ENCODE measurements around the gene SRSF2. TPM values are rescaled to one million over a fixed set of nuclear protein-coding genes. Genes with fewer than 3 reads are reported as not detected.

Gene SRSF2
- total RNA-seq, 1 experiment from 2014 or later, result 376 TPM

Other genes with a start within 250 kb of the SRSF2 start
- gene RHBDF2, start 235.9 kb downstream of the SRSF2 start, total RNA-seq (2014; rRNA removed; shearing (Covaris generic)), result 5.8 and 9.2 TPM in 2 replicates
- gene CYGB, start 199.6 kb downstream of the SRSF2 start, total RNA-seq (2014; rRNA removed; shearing (Covaris generic)), result 4.4 and 5.2 TPM in 2 replicates
- 0.13 TPM in 1 of 2 replicates, not detected in the other for gene PRCD, start 197.3 kb downstream of the SRSF2 start, total RNA-seq (2014; rRNA removed; shearing (Covaris generic))
- 0.84 TPM in 1 of 2 replicates, not detected in the other for gene ST6GALNAC2, start 151.5 kb downstream of the SRSF2 start, total RNA-seq (2014; rRNA removed; shearing (Covaris generic))
- gene ST6GALNAC1, start 93.6 kb downstream of the SRSF2 start, total RNA-seq (2014; rRNA removed; shearing (Covaris generic)), result not detected in 2 replicates
- gene MXRA7, start 26.4 kb downstream of the SRSF2 start, total RNA-seq (2014; rRNA removed; shearing (Covaris generic)), result 362 and 546 TPM in 2 replicates
- gene JMJD6, start 10.7 kb downstream of the SRSF2 start, total RNA-seq (2014; rRNA removed; shearing (Covaris generic)), result 48.4 and 97.4 TPM in 2 replicates
- 52.3 and 59.4 TPM in 2 replicates for gene METTL23, start 10.5 kb downstream of the SRSF2 start, total RNA-seq (2014; rRNA removed; shearing (Covaris generic))
- gene MFSD11, start 788 bp upstream of the SRSF2 start, total RNA-seq (2014; rRNA removed; shearing (Covaris generic)), result 21.5 and 37.3 TPM in 2 replicates
- 14.4 and 15.0 TPM in 2 replicates for gene MGAT5B, start 131.1 kb upstream of the SRSF2 start, total RNA-seq (2014; rRNA removed; shearing (Covaris generic))